Adipocyte (in vitro differentiated cells): ENCODE results near the gene PCDH1.

Experiments used
- DNase-seq: peaks from one replicate; pipeline ENCODE4 v3.0.0-alpha.2; 2015; ENCODE audit warnings: low read depth
- H3K27me3 ChIP-seq: replicated peaks from 2 replicates; pipeline ENCODE4 v1.7.0; 2013; ENCODE audit warnings: mild to moderate bottlenecking, low read length, moderate library complexity; ENCODE audit not compliant: control insufficient read depth, insufficient read depth
- H3K36me3 ChIP-seq: 2 replicates; pipeline ENCODE4 v1.7.0; 2013; ENCODE audit warnings: low read length, mild to moderate bottlenecking, moderate library complexity; ENCODE audit not compliant: control insufficient read depth, insufficient read depth, severe bottlenecking
- H3K4me1 ChIP-seq: 2 replicates; pipeline ENCODE4 v1.7.0; 2013; ENCODE audit warnings: mild to moderate bottlenecking, low read length, moderate library complexity; ENCODE audit not compliant: control insufficient read depth, insufficient read depth
- H3K4me3 ChIP-seq: 2 replicates; pipeline ENCODE4 v1.7.0; 2013; ENCODE audit warnings: mild to moderate bottlenecking, low read length, moderate library complexity
- H3K9ac ChIP-seq: 2 replicates; pipeline ENCODE4 v1.7.0; 2013; ENCODE audit warnings: mild to moderate bottlenecking, low read length, moderate library complexity
- H3K9me3 ChIP-seq: 2 replicates; pipeline ENCODE4 v1.7.0; 2013; ENCODE audit warnings: mild to moderate bottlenecking, low read length, moderate library complexity; ENCODE audit not compliant: control insufficient read depth

Gene PCDH1

GRCh38 chr5:141850244-141850768 lies 27.9 kb downstream of the PCDH1 start:
- Histone ChIP-seq H3K4me1 (peaks cover 6% of the 10 kb centered on the region), H3K27me3 (peaks cover 15% of the 10 kb centered on the region), H3K9me3 (no peaks in the 10 kb centered on the region), H3K4me3 (peak overlapping the region; percentile 96), H3K9ac (peak overlapping the region; percentile 96), H3K36me3 (no peaks in the 10 kb centered on the region)
- peak; percentile 53 for DNase-seq

GRCh38 chr5:141849415-141850243 lies 28.6 kb downstream of the PCDH1 start:
- peak overlapping the region; percentile 96 for H3K4me3 ChIP-seq
- peaks cover 20% of the 10 kb centered on the region for H3K27me3 ChIP-seq
- DNase-seq = peak; percentile 92
- H3K4me1 ChIP-seq = peaks cover 6% of the 10 kb centered on the region
- peak overlapping the region; percentile 96 for H3K9ac ChIP-seq
- H3K36me3 ChIP-seq = no peaks in the 10 kb centered on the region
- no peaks in the 10 kb centered on the region for H3K9me3 ChIP-seq

- DNase-seq = peak; percentile 34
- peaks cover 22% of the 10 kb centered on the region for H3K27me3 ChIP-seq
- peak overlapping the region; percentile 96 for H3K4me3 ChIP-seq
- no peaks in the 10 kb centered on the region for H3K9me3 ChIP-seq
- H3K9ac ChIP-seq = peak overlapping the region; percentile 96
- no peaks in the 10 kb centered on the region for H3K36me3 ChIP-seq
- peaks cover 6% of the 10 kb centered on the region for H3K4me1 ChIP-seq
Measured at GRCh38 chr5:141848744-141849414, 29.3 kb downstream of the PCDH1 start.

GRCh38 chr5:141846031-141846430 lies 32.2 kb downstream of the PCDH1 start:
- Histone ChIP-seq H3K9ac (no peak overlapping the region), H3K4me1 (peaks cover 6% of the 10 kb centered on the region), H3K9me3 (no peaks in the 10 kb centered on the region), H3K27me3 (peaks cover 25% of the 10 kb centered on the region), H3K4me3 (no peak overlapping the region), H3K36me3 (no peaks in the 10 kb centered on the region)
- DNase-seq = no peak

- peaks cover 6% of the 10 kb centered on the region for H3K4me1 ChIP-seq
- no peak for DNase-seq
- no peak overlapping the region for H3K4me3 ChIP-seq
- H3K9me3 ChIP-seq = no peaks in the 10 kb centered on the region
- no peak overlapping the region for H3K9ac ChIP-seq
- H3K36me3 ChIP-seq = no peaks in the 10 kb centered on the region
- peaks cover 26% of the 10 kb centered on the region for H3K27me3 ChIP-seq
Measured at GRCh38 chr5:141845371-141845851, 32.8 kb downstream of the PCDH1 start.

DNA sequence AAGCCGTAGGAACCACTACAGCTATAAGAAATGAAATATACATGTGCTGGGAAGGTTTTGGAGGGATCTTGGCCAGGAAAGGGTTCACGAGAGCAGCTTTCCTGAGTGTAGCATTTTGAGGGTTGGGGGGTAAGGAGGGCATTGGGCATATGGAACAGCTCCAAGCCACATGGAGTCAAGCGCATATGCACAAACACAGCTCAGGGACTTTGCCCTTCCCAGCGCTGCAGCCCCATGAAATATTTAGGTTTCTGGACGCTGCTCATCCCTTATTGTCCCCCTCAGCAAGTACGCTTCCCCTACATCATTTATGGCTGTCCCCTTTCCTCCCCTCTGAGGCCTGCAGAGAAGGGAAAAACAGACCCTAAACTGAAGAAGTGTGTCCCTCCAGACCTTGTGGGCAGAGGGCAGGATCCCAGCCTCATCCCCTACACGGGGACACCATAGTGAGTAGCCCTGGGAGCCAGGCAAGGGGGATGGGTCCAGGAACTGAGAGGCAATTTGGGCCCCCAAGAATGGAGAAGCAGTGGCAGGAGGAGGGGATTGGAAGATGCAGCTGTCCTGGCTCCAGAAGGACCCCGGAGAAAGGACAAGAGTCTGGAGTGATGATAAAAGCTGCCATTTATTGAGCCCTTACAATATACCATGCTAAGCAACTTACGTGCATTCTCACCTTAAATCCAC lies 33.7 kb downstream of the PCDH1 start:
- Histone ChIP-seq H3K4me3 (no peak overlapping the region), H3K4me1 (peaks cover 4% of the 10 kb centered on the region), H3K9ac (no peak overlapping the region), H3K27me3 (peaks cover 26% of the 10 kb centered on the region), H3K36me3 (no peaks in the 10 kb centered on the region), H3K9me3 (no peaks in the 10 kb centered on the region)
- DNase-seq = no peak

DNA sequence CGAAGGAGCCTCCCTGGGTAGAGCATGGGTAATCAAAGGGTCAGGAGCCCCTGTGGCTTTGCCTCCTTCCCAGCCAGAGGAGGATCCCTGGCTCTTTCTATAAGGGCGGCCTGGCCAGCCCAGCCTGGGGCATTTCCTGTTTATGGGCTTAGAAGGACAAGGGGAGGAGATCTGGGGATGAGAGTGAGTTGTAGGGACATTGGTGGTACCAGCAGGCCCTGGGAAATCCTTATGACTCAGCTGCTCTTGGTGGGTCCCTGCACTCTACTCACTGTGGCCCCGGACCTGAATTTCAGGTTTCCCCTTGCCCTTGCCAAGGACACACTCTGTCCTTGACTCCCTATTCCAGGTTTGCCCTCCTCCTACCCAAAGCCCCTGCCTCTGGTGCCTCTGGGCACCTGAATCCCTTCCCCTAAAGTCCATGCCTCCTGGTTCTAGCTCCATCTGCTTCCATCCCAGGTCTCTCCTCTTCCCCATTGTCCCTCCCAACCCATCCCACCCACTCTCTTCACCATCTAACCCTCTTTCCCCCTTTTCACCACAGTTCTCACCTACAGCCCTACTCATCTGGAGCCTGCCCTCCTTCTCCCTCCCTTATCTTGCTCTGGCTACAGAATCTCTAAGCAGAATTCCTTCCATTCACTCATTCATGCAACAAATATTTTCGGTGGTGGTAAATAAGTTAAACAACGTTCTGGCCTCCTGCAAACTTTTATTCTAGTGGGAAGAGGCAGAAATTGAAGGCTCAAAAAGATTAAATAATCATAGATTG lies 34.9 kb downstream of the PCDH1 start:
- Histone ChIP-seq H3K4me3 (no peak overlapping the region), H3K36me3 (no peaks in the 10 kb centered on the region), H3K9ac (no peak overlapping the region), H3K27me3 (peaks cover 31% of the 10 kb centered on the region), H3K9me3 (no peaks in the 10 kb centered on the region), H3K4me1 (no peaks in the 10 kb centered on the region)
- peak; percentile 48 for DNase-seq

DNA sequence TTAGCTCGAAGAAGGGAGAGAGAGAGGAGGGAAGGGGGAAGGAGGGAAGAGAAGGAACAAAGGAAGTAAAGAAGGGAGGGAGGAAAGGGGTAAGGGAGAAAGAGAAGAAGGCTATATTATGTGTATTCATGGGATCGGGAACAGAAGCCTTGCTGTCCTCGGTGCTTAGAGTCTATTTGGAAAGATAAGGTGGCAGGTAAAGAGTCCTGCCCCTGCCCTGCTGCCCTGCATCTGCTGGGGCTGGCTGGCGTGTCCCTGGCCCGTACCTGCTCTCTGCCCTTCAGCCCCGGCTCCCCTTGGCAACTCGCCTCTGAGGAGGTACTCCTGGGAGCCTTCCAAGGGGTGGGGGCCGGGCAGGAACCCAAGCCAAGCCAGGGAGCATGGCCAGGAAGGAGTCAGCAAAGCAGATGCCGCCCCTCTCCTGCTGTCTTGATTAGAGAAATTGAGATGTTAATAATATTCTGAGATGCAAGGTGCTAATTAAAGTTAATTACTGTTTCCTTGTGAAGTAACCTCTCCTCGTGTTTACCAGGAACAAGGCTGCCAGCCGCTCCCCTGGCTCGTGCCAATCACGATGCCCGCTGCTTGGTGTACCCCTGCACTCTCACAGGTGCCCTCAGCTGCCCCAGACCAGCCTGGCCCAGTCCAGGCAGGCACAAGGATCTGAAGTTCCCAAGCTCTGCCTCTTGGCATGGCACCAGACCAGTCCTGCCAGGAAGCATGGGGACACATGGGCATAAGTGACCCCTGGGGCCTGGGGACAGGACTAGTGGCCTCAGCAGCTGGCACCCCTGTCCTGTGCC lies 36.6 kb downstream of the PCDH1 start:
- H3K9ac ChIP-seq = no peak overlapping the region
- no peak overlapping the region for H3K4me3 ChIP-seq
- peaks cover 37% of the 10 kb centered on the region for H3K27me3 ChIP-seq
- H3K4me1 ChIP-seq = no peaks in the 10 kb centered on the region
- no peak for DNase-seq
- H3K36me3 ChIP-seq = no peaks in the 10 kb centered on the region
- no peaks in the 10 kb centered on the region for H3K9me3 ChIP-seq

DNA sequence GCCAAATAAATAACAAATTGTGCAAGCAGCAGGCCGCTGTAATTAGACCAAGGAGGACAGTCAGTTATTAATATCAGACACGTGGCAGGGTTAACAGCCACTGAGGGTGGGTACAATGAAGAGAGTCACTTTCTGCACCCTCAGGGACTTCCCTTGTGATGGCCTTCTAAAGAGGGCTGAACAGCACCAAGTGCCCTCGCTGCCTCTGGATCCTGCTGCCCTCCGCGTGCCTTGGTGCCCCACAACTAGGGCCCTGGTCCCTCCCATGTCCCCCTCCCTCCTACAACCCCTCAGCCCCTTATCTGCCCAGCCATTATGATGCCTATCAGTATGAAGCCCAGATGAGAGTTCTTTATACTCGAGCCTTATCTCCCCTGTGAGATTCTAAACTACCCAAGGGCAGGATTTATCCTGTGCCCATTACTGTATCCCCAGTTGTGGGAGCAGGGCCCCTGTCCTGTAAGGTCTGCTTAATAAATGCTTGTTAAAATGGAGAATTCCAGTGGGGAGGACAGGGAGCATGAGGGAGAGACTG lies 37.3 kb downstream of the PCDH1 start:
- no peak for DNase-seq
- no peaks in the 10 kb centered on the region for H3K36me3 ChIP-seq
- H3K9me3 ChIP-seq = no peaks in the 10 kb centered on the region
- no peak overlapping the region for H3K4me3 ChIP-seq
- no peak overlapping the region for H3K9ac ChIP-seq
- peaks cover 33% of the 10 kb centered on the region for H3K27me3 ChIP-seq
- H3K4me1 ChIP-seq = peaks cover 5% of the 10 kb centered on the region

GRCh38 chr5:141840280-141840812 lies 37.9 kb downstream of the PCDH1 start:
- Histone ChIP-seq H3K27me3 (peaks cover 31% of the 10 kb centered on the region), H3K4me3 (no peak overlapping the region), H3K4me1 (peaks cover 8% of the 10 kb centered on the region), H3K9ac (no peak overlapping the region), H3K9me3 (no peaks in the 10 kb centered on the region), H3K36me3 (no peaks in the 10 kb centered on the region)
- DNase-seq = no peak
